Mucosa of descending colon (tissue), 3 donors: ENCODE data around the gene REX1BD. TPM values are rescaled to one million over a fixed set of nuclear protein-coding genes. Genes with fewer than 3 reads are reported as not detected.
"Not testable (repeated sequence)": the region's sequence is repeated elsewhere in the genome, so short reads cannot be mapped to it uniquely, and the experiment has no call there.

Source experiments
- ATAC-seq: fragments of 200-7000 bp; cut with Tn5 transposase; one replicate; pipeline ENCODE4 v1.9.1; 2020; ENCODE audit warnings: mild to moderate bottlenecking, moderate library complexity
- DNase-seq, 3 donors: peaks; one replicate each; pipeline ENCODE4 v3.0.0-alpha.2; 2020
- H3K36me3 ChIP-seq: fragments of 200-600 bp; one replicate; pipeline ENCODE4 v1.8.0; 2021; ENCODE audit warnings: low read depth, mild to moderate bottlenecking
- H3K4me1 ChIP-seq: fragments of 200-600 bp; one replicate; pipeline ENCODE4 v1.8.0; 2021; ENCODE audit warnings: low read depth, mild to moderate bottlenecking
- H3K4me3 ChIP-seq: fragments of 200-600 bp; one replicate; pipeline ENCODE4 v1.8.0; 2021; ENCODE audit warnings: mild to moderate bottlenecking
- H3K9me3 ChIP-seq: fragments of 200-600 bp; one replicate; pipeline ENCODE4 v1.8.0; 2021; ENCODE audit warnings: mild to moderate bottlenecking
- intact Hi-C, 2 donors: fragments of 100-400 bp; cut with DNase I in 1 of 2; cut with micrococcal nuclease in 1 of 2; formaldehyde crosslinking; loops; one replicate each; pipeline versions ENCODE4 v1.11.0 to v1.11.1; 2022; cut with DNase I, micrococcal nuclease
- total RNA-seq, 3 donors: library from RNA; stranded (reverse); fragmentation: NEBNext Ultra II Directional in 2 of 3; extraction: Animal tissue kit (Norgen Biotek cat#: 25700) in 2 of 3; gene quantifications; one replicate each; pipeline versions ENCODE4 v1.2.1 to v1.2.4, GENCODE V29; 2021 to 2023
- TF ChIP-seq, protein P1 (sequence below): fragments of 200-600 bp; IDR thresholded peaks from one replicate; pipeline ENCODE4 v1.8.0; 2022; ENCODE audit warnings: antibody characterized with exemption, mild to moderate bottlenecking
- donor health status: DM: no; HTN: no; CAD: no; lungs with moderate emphysema.
- donor health status: DM: no; HTN: no; CAD: no.
- donor health status: DM: no; HTN: yes; CAD: no.

REX1BD gene
- total RNA-seq, 3 donors from 2014 or later, result 48.2 to 55.4 (median 49.3) TPM

DNA sequence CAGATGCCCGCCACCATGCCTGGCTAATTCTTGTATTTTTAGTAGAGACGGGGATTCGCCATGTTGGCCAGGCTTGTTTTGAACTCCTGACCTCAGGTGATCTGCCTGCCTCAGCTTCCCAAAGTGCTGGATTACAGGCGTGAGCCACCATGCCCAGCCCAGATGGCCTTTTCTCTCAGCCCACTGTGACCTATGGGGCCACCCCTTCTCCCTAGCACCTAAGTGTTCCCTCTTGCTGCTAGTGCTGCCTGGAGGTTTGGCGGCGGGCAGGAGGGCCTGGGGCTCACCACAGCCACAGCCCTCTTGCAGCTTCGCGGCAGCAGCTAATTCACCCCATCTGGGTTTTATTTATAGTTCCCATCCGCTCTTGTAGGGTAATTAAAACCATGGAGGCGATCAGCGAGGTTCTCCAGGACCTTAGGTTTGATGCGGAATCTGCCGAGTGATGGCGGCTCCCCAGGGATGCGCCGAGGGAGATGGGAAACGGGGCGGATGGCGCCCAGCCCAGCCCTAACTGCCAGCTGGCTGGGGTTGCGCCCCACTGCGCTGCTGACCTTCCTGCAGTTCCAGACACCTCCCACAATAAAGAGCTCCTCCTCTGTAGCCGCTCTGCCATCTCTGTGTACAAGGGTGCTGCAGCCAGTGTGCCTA lies 3.3 kb downstream of the REX1BD start:
- Histone ChIP-seq H3K4me3 (no peak overlapping the region), H3K36me3 (no peaks in the 10 kb centered on the region), H3K9me3 (no peaks in the 10 kb centered on the region), H3K4me1 (peaks cover 25% of the 10 kb centered on the region)
- intact Hi-C loops, result loop anchor here (5.0 to 10.0 kb wide), 2 partner anchors 253 to 255 kb away; no protein-coding TSS in a partner anchor
- TF ChIP-seq, protein P1, sequence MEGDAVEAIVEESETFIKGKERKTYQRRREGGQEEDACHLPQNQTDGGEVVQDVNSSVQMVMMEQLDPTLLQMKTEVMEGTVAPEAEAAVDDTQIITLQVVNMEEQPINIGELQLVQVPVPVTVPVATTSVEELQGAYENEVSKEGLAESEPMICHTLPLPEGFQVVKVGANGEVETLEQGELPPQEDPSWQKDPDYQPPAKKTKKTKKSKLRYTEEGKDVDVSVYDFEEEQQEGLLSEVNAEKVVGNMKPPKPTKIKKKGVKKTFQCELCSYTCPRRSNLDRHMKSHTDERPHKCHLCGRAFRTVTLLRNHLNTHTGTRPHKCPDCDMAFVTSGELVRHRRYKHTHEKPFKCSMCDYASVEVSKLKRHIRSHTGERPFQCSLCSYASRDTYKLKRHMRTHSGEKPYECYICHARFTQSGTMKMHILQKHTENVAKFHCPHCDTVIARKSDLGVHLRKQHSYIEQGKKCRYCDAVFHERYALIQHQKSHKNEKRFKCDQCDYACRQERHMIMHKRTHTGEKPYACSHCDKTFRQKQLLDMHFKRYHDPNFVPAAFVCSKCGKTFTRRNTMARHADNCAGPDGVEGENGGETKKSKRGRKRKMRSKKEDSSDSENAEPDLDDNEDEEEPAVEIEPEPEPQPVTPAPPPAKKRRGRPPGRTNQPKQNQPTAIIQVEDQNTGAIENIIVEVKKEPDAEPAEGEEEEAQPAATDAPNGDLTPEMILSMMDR, result no peak
- ATAC-seq (no peak), DNase-seq (peak in 1 of 3 donors; percentile 43)

DNA sequence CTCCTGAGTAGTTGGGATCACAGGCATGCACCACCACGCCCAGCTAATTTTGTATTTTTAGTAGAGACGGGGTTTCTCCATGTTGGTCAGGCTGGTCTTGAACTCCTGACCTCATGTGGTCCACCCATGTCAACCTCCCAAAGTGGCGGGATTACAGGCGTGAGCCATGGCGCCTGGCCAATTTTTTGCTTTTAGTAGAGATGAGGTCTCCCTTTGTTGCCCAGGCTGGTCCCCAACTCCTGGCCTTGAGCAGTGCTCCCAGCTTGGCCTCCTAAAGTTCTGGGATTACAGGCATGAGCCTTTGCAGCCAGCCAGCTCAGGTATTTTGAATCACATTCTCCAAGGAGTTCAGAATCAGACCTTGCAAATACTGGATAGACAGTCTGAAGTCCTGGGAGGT lies 4.1 kb downstream of the REX1BD start:
- peaks cover 25% of the 10 kb centered on the region for H3K4me1 ChIP-seq
- DNase-seq, result peak in 1 of 3 donors; percentile 18
- H3K9me3 ChIP-seq, ATAC-seq, H3K36me3 ChIP-seq, H3K4me3 ChIP-seq: not testable (repeated sequence)
- intact Hi-C loops, result loop anchor here (5.0 to 10.0 kb wide), 2 partner anchors 252 to 255 kb away; no protein-coding TSS in a partner anchor

DNA sequence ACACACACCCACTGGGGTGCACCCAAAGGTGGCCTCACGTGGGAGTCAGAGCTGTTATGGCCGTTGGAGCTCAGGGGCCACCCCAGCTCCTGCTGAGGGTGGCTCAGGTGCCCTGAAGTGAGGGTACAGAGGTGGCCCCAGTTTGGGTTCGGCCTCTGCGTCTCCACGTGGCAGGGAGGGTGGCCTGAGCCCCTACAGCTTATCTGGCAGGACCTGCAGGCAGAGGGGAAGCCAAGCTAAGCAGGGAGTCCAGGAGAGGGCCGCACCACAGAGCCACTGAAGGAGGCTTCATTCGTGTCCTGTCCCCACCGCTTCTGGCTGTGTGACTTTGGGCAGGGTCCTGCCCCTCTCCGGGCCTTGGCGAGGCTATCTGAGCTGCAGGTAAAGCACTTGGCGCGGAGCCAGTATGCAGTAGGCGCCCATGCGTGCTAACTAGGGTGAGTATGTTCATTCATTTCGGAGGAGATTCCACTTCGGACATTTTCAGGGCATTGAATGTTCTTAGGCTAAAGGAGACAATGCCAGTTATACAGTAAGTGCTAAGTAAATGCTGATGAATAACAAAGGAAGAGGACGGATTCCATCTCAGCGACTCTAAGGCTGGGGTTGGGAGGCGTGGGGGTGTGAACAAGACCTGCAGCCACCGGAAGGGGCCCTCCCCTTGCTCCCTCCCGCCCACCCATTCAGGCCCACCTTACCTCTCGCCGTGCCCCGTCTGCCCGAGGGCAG lies 4.9 kb downstream of the REX1BD start:
- intact Hi-C loops, result loop anchor here (5.0 to 10.0 kb wide), 2 partner anchors 251 to 254 kb away; no protein-coding TSS in a partner anchor
- no peak overlapping the region for H3K4me3 ChIP-seq
- TF ChIP-seq, protein P1, result no peak
- no peak for ATAC-seq
- peak in 2 of 3 donors; percentile 29 to 56 for DNase-seq
- H3K9me3 ChIP-seq, result no peaks in the 10 kb centered on the region
- H3K4me1 ChIP-seq, result peaks cover 25% of the 10 kb centered on the region
- H3K36me3 ChIP-seq, result no peaks in the 10 kb centered on the region

DNA sequence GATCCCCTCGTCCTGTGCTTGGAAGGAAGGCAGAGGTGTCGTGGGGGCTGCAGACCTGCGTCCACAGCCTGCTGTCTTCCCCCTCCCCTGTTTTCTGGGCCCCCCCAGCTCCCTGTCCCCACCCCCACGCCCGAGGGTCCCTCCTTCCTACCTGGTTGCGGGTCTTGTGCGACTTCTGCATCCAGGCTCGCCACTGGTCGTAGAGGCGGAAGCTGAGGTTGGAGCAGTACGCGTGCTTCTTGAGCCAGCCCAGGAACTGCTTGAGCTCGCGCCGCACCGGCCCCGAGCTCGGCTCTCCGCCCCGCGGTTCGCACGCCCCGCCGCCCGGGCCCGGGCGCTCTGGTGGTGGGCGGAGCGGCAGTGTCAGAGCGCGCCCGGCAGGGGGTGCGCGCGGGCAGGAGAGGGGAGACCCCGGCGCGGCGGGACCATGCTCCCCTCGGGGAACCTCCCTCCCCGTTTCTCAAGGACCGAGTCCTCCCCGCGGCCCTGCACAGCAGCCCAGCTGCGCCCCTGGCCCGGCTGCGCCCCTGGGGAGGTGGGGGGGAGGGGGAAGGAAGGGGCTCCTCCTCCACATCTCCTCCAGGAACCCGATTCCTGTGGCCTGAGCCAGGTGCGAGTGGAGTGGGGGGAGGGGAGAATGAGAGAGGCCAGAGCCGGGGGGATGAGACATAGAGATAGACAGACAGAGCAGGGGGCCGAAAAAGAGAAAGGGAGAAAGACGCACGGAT lies 5.7 kb downstream of the REX1BD start:
- intact Hi-C loops, result loop anchor here (5.0 to 10.0 kb wide), 2 partner anchors 251 to 253 kb away; no protein-coding TSS in a partner anchor
- Histone ChIP-seq H3K4me3 (no peak overlapping the region), H3K36me3 (no peaks in the 10 kb centered on the region), H3K4me1 (peaks cover 25% of the 10 kb centered on the region), H3K9me3 (no peaks in the 10 kb centered on the region)
- TF ChIP-seq, protein P1, result peak; percentile 84
- peak; percentile 75 to 85 (median 80) for DNase-seq
- peak; percentile 84 for ATAC-seq

DNA sequence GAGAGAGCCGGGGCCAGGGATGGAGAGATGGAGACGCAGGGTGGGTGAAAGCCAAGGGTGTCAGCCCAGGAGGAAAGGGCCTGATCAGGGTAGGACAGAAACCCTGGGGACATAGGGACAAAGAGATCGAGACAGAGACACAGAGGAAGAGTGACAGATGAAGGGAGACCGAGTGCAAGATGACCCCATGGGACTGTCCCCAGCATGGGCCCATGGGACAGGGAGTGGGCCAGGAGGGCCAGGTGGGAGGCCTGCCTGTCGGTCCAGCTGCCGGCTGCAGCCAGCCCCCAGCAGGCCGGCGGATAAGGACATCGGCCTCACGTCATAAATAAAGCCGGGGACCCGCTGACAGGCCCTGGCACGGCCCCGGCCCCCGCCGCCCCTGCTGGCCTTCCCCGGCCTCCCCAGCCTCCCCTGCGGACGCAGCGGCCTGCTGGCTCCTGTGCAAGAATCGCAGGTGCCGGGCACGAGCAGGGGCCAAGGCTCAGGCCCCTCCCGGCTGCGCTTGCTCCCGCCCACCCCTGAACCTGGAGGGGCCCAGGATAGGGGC lies 6.3 kb downstream of the REX1BD start:
- peaks cover 20% of the 10 kb centered on the region for H3K4me1 ChIP-seq
- H3K4me3 ChIP-seq, result no peak overlapping the region
- ATAC-seq, result no peak
- intact Hi-C loops, result loop anchor here (5.0 to 10.0 kb wide), 2 partner anchors 250 to 252 kb away; no protein-coding TSS in a partner anchor
- no peaks in the 10 kb centered on the region for H3K36me3 ChIP-seq
- peak in 1 of 3 donors; percentile 50 for DNase-seq
- TF ChIP-seq, protein P1, result no peak
- H3K9me3 ChIP-seq, result no peaks in the 10 kb centered on the region
